OCI-LY3 (cell line): ENCODE data around the gene FAAP20.

Source experiments
- H2AFZ ChIP-seq: fragments of 200-600, 300-600 bp; shearing (Covaris generic); 2 replicates; pipeline ENCODE4 v1.6.0; 2014; ENCODE audit warnings: antibody characterized with exemption, low read depth, low read length
- H3K27ac ChIP-seq: fragments of 200-600, 300-600 bp; sonication (generic); 2 replicates; pipeline ENCODE4 v1.5.1; 2014; ENCODE audit warnings: mild to moderate bottlenecking, low read length, moderate library complexity, mixed read lengths
- H3K27me3 ChIP-seq: fragments of 200-600, 300-600 bp; sonication (generic); 2 replicates; pipeline ENCODE4 v1.6.1; 2014; ENCODE audit warnings: low read depth, low read length, mixed read lengths
- H3K36me3 ChIP-seq: fragments of 200-600, 300-600 bp; sonication (generic); replicated peaks from 2 replicates; pipeline ENCODE3; 2014; ENCODE audit warnings: low read depth, low read length, mixed read lengths
- H3K4me1 ChIP-seq: fragments of 300-600, 200-600 bp; sonication (generic); 2 replicates; pipeline ENCODE4 v1.6.1; 2014; ENCODE audit warnings: low read length, mixed read lengths
- H3K4me2 ChIP-seq: fragments of 200-600, 300-600 bp; sonication (generic); 2 replicates; pipeline ENCODE4 v1.6.1; 2014; ENCODE audit warnings: low read length, mixed read lengths
- H3K4me3 ChIP-seq: fragments of 300-600, 200-600 bp; sonication (generic); 2 replicates; pipeline ENCODE4 v1.5.1; 2014; ENCODE audit warnings: antibody characterized with exemption, mild to moderate bottlenecking, low read length, moderate library complexity
- H3K79me2 ChIP-seq: fragments of 300-600, 200-600 bp; shearing (Covaris generic); 2 replicates; pipeline ENCODE4 v1.6.1; 2014; ENCODE audit warnings: mild to moderate bottlenecking, low read length, mixed read lengths
- H3K9ac ChIP-seq: fragments of 300-600, 200-600 bp; shearing (Covaris generic); 2 replicates; pipeline ENCODE4 v1.6.0; 2014; ENCODE audit warnings: mild to moderate bottlenecking, low read length, moderate library complexity
- H3K9me3 ChIP-seq: fragments of 200-600, 300-600 bp; shearing (Covaris generic); 2 replicates; pipeline ENCODE4 v1.6.1; 2014; ENCODE audit warnings: low read length, mixed read lengths; ENCODE audit not compliant: insufficient read depth
- H4K20me1 ChIP-seq: fragments of 200-600, 300-600 bp; sonication (generic); 2 replicates; pipeline ENCODE4 v1.6.1; 2016; ENCODE audit warnings: low read length, mixed read lengths; ENCODE audit not compliant: insufficient read depth
- EZH2phosphoT487 ChIP-seq: fragments of 200-600 bp; shearing (Covaris generic); IDR thresholded peaks from 2 replicates; pipeline ENCODE4 v1.6.1; 2018; ENCODE audit warnings: antibody characterized with exemption, mixed run types, low read depth
- TF ChIP-seq, protein P1 (sequence below): fragments of 200-600, 300-600 bp; sonication (generic); IDR thresholded peaks from 2 replicates; pipeline ENCODE4 v1.5.1; 2014; ENCODE audit warnings: antibody characterized with exemption, low read length, low read depth

Gene FAAP20

DNA sequence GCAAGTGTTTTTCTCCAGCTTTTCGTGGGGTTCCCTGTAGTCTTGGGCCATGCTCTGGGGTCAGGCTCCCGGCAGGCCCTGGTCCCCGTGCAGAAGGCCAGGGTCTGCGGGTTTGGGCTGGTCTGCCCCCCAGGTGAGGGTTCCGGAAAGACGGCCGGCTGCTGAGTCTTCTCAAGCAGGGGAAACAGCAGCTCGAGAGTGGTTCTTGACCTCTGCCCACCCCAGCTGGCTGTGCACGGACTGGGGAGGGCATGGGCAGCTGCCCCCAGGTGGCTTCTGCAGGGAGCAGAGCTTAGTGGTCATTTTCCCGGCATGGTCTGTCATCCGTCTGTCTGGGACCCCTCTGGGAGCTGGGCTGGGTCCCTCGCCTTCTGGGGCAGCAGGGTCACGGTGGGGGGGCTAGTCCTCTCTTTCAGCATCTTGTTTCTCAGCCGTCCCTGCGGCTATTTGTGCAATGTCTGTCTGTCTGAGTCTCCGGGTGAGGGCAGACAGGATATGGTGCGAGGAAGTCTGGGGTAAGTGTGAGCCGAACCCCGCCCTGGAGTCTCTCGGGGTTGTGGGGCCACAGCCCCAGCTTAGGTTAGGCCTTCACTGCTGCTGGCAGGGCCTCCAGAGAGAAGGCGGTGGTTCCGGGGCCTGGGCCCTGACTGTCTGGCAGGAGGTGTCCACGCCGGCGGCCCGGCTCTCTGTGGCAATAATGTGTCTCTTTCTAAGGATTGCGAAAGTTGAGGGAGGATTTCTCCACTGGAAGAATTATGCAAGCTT lies 39.6 kb upstream of the FAAP20 start:
- Histone ChIP-seq H3K4me2 (0 out of 2 replicates have a peak overlapping the region, but pooled peaks have one; percentile 7), H3K4me1 (peaks cover 36% of the 10 kb centered on the region), H3K4me3 (no peak overlapping the region), H3K36me3 (peaks cover 9% of the 10 kb centered on the region), H3K27me3 (no peaks in the 10 kb centered on the region), H3K9me3 (no peaks in the 10 kb centered on the region), H3K79me2 (peaks cover 99% of the 10 kb centered on the region), H3K27ac (no peak overlapping the region), H3K9ac (no peak overlapping the region), H2AFZ (no peak overlapping the region), H4K20me1 (peaks cover 93% of the 10 kb centered on the region)
- no peak for TF ChIP-seq EZH2phosphoT487

DNA sequence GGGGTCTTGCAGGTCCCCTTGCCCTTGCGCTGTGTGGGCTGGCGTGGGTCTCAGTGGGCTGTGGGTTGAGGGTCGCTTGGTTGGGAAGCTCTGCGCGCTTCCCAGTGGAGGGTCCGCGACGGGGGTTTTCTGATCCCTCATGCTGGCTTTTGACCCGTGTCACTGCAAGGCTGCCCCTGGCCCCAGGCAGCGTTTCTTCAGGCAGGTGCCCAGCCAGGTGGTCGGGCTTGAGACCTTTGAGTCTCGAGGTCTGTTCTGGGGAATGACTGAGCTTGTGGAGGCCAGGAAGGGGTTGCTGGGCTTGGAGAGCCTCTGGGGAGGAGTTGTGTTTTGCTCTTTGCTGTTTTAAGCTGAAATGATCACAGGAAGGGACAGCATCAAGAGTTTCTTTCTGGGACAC lies 38.9 kb upstream of the FAAP20 start:
- TF ChIP-seq, protein P1, sequence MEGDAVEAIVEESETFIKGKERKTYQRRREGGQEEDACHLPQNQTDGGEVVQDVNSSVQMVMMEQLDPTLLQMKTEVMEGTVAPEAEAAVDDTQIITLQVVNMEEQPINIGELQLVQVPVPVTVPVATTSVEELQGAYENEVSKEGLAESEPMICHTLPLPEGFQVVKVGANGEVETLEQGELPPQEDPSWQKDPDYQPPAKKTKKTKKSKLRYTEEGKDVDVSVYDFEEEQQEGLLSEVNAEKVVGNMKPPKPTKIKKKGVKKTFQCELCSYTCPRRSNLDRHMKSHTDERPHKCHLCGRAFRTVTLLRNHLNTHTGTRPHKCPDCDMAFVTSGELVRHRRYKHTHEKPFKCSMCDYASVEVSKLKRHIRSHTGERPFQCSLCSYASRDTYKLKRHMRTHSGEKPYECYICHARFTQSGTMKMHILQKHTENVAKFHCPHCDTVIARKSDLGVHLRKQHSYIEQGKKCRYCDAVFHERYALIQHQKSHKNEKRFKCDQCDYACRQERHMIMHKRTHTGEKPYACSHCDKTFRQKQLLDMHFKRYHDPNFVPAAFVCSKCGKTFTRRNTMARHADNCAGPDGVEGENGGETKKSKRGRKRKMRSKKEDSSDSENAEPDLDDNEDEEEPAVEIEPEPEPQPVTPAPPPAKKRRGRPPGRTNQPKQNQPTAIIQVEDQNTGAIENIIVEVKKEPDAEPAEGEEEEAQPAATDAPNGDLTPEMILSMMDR = no peak
- TF ChIP-seq EZH2phosphoT487 = no peak
- Histone ChIP-seq H3K36me3 (peaks cover 9% of the 10 kb centered on the region), H3K27ac (no peak overlapping the region), H3K4me2 (0 out of 2 replicates have a peak overlapping the region, but pooled peaks have one; percentile 7), H3K79me2 (peaks cover 98% of the 10 kb centered on the region), H2AFZ (no peak overlapping the region), H3K4me1 (peaks cover 38% of the 10 kb centered on the region), H3K4me3 (no peak overlapping the region), H3K9ac (no peak overlapping the region), H3K9me3 (no peaks in the 10 kb centered on the region), H3K27me3 (no peaks in the 10 kb centered on the region), H4K20me1 (peaks cover 89% of the 10 kb centered on the region)

DNA sequence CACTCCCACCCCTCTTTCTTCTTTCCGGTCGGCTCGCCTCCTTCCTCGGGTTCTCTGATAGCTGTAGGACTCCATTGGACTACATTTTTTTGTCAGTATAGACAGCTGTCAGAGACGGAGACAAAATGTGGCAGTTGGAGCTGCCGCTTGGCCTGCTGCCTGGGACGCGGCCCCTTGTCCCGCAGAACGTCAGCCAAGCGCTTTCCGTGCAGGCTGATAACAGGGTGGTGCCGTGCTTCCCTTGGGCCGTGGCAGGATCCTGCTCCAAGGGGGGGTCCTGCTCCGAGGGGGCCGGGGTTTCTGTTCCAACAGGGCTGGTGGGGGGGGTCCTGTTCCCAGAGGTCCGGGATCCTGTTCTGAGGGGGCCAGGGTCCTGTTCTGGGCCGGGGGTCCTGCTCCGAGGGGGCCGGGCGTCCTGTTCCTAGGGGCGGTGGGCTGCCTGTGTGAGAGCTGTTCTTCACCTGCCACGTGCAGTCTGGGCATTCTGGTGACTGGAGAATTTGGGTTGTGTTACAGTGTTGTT lies 38.4 kb upstream of the FAAP20 start:
- TF ChIP-seq, protein P1 = no peak
- TF ChIP-seq EZH2phosphoT487 = no peak
- no peak overlapping the region for H2AFZ ChIP-seq

DNA sequence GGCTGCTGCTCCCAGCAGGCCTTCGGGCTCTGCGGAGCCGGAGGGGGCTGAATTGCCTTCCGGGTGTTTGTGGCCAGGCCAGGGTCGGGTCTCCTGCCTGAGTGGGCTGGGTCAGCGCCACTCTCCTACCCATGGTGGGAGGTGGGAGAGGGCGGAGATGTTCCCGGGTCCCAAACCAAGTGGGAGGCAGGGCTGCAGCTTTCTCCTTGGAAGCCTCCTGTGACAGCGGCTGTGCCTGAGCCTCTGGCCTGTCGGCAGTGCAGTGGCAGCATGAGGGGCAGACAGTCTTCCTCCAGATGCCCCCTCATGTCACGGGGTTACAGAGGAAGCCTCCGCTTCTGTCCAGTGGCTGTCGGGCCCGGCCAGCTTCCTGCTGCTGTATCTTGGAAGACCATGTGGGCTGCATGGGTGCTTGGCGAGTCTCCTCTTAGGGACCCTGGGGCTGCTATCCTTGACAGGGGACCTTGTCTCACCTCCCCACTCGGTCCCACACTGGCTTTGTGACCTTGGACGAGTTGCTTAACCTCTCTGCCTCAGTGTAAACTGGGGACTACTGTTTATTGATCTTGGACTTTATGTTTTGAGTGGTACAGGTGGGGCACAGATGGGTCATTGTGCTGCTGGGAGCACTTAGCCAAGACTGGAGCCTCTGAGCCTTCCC lies 37.8 kb upstream of the FAAP20 start:
- H3K9me3 ChIP-seq = no peaks in the 10 kb centered on the region
- H3K9ac ChIP-seq = no peak overlapping the region
- H3K4me1 ChIP-seq = peaks cover 38% of the 10 kb centered on the region
- H4K20me1 ChIP-seq = peaks cover 80% of the 10 kb centered on the region
- no peak overlapping the region for H3K4me3 ChIP-seq
- peaks cover 87% of the 10 kb centered on the region for H3K79me2 ChIP-seq
- peaks cover 9% of the 10 kb centered on the region for H3K36me3 ChIP-seq
- H2AFZ ChIP-seq = no peak overlapping the region
- no peak overlapping the region for H3K4me2 ChIP-seq
- TF ChIP-seq EZH2phosphoT487 = no peak
- TF ChIP-seq, protein P1 = no peak
- no peak overlapping the region for H3K27ac ChIP-seq
- no peaks in the 10 kb centered on the region for H3K27me3 ChIP-seq

More for the DNA sequence above, 38.4 kb upstream of the FAAP20 start:
- H4K20me1 ChIP-seq = peaks cover 86% of the 10 kb centered on the region
- H3K27ac ChIP-seq = no peak overlapping the region
- H3K9me3 ChIP-seq = no peaks in the 10 kb centered on the region
- no peak overlapping the region for H3K4me3 ChIP-seq
- peaks cover 38% of the 10 kb centered on the region for H3K4me1 ChIP-seq
- no peak overlapping the region for H3K9ac ChIP-seq
- H3K79me2 ChIP-seq = peaks cover 93% of the 10 kb centered on the region
- H3K27me3 ChIP-seq = no peaks in the 10 kb centered on the region
- H3K4me2 ChIP-seq = no peak overlapping the region
- H3K36me3 ChIP-seq = peaks cover 9% of the 10 kb centered on the region
